HEK293 (cell line): ENCODE results near the gene ACSL4.

Source experiments
- CTCF ChIA-PET: fragments of 350-600 bp; formaldehyde crosslinking; extraction: SDS; loops from one replicate; lab custom pipeline; 2021; ENCODE audit warnings: antibody characterized with exemption; lab: Yijun Ruan, JAX
- POLR2A ChIA-PET: fragments of 300-600 bp; formaldehyde crosslinking; extraction: SDS; loops from one replicate; lab custom pipeline; 2020; ENCODE audit warnings: antibody characterized with exemption, inconsistent platforms; lab: Yijun Ruan, JAX
- H3K27ac ChIP-seq: fragments of 200-500 bp; sonication (Bioruptor generic); 2 replicates; pipeline ENCODE4 v1.5.1; 2014; ENCODE audit warnings: low read depth, low read length, control low read depth, inconsistent platforms; ENCODE audit errors: extremely low read depth
- H3K36me3 ChIP-seq, 2 experiments: fragments of 200-500 bp in 1 of 2; sonication (Bioruptor generic) in 1 of 2; 1 replicate in 1 of 2; 2 replicates in 1 of 2; pipeline ENCODE4 v1.5.1; 2014 to 2017; ENCODE audit warnings: inconsistent platforms in 2 of 2, low read length in 2 of 2; ENCODE audit not compliant: control insufficient read depth in 2 of 2, insufficient read depth in 1 of 2
- H3K4me1 ChIP-seq: fragments of 200-500 bp; sonication (Bioruptor generic); 2 replicates; pipeline ENCODE4 v1.5.1; 2014; ENCODE audit warnings: mild to moderate bottlenecking, low read length, inconsistent platforms; ENCODE audit not compliant: control insufficient read depth, insufficient read depth
- H3K4me3 ChIP-seq: 2 replicates; pipeline ENCODE4 v1.5.1; 2011; ENCODE audit warnings: low read depth, mild to moderate bottlenecking, control low read depth, low read length, moderate library complexity
- H3K9me3 ChIP-seq: fragments of 200-500 bp; sonication (Bioruptor generic); 2 replicates; pipeline ENCODE4 v1.5.1; 2014; ENCODE audit warnings: low read depth, low read length, inconsistent platforms; ENCODE audit not compliant: control insufficient read depth, insufficient read depth
- FEZF1 ChIP-seq: fragments of 450-650 bp; formaldehyde crosslinking; IDR thresholded peaks from 2 replicates; pipeline ENCODE4 v1.5.1; 2016; ENCODE audit warnings: missing biosample characterization, missing genetic modification characterization
- GFI1B ChIP-seq: fragments of 450-650 bp; formaldehyde crosslinking; IDR thresholded peaks from 2 replicates; pipeline ENCODE4 v1.5.1; 2016; ENCODE audit warnings: missing biosample characterization, missing genetic modification characterization
- GLIS1 ChIP-seq: fragments of 450-650 bp; formaldehyde crosslinking; IDR thresholded peaks from 2 replicates; pipeline ENCODE4 v1.5.1; 2016; ENCODE audit warnings: missing biosample characterization, missing genetic modification characterization
- KLF16 ChIP-seq: fragments of 450-650 bp; formaldehyde crosslinking; IDR thresholded peaks from 2 replicates; pipeline ENCODE4 v1.5.1; 2017; ENCODE audit warnings: missing biosample characterization, missing genetic modification characterization
- KLF9 ChIP-seq: fragments of 450-650 bp; formaldehyde crosslinking; IDR thresholded peaks from 2 replicates; pipeline ENCODE4 v1.5.1; 2016; ENCODE audit warnings: missing biosample characterization, missing genetic modification characterization, low read depth
- OSR2 ChIP-seq: fragments of 450-650 bp; formaldehyde crosslinking; IDR thresholded peaks from 2 replicates; pipeline ENCODE4 v1.5.1; 2016; ENCODE audit warnings: missing biosample characterization, missing genetic modification characterization
- PRDM10 ChIP-seq: fragments of 450-650 bp; formaldehyde crosslinking; IDR thresholded peaks from 2 replicates; pipeline ENCODE4 v1.5.1; 2016; ENCODE audit warnings: missing biosample characterization, missing genetic modification characterization
- SCRT1 ChIP-seq: fragments of 450-650 bp; formaldehyde crosslinking; IDR thresholded peaks from 2 replicates; pipeline ENCODE4 v1.5.1; 2016; ENCODE audit warnings: missing biosample characterization, missing genetic modification characterization, borderline replicate concordance
- SCRT2 ChIP-seq: fragments of 450-650 bp; formaldehyde crosslinking; IDR thresholded peaks from 2 replicates; pipeline ENCODE4 v1.5.1; 2016; ENCODE audit warnings: missing biosample characterization, missing genetic modification characterization
- ZBTB1 ChIP-seq: fragments of 450-650 bp; formaldehyde crosslinking; IDR thresholded peaks from 2 replicates; pipeline ENCODE4 v1.5.1; 2016; ENCODE audit warnings: missing biosample characterization, missing genetic modification characterization
- ZBTB10 ChIP-seq: fragments of 450-650 bp; formaldehyde crosslinking; IDR thresholded peaks from 2 replicates; pipeline ENCODE4 v1.5.1; 2016; ENCODE audit warnings: missing biosample characterization, missing genetic modification characterization
- ZBTB7A ChIP-seq: fragments of 450-650 bp; formaldehyde crosslinking; IDR thresholded peaks from 2 replicates; pipeline ENCODE4 v1.5.1; 2016; ENCODE audit warnings: low read depth, missing biosample characterization, missing genetic modification characterization
- ZNF114 ChIP-seq: fragments of 450-650 bp; formaldehyde crosslinking; IDR thresholded peaks from 2 replicates; pipeline ENCODE4 v1.5.0; 2017; ENCODE audit warnings: missing biosample characterization, missing genetic modification characterization
- ZNF121 ChIP-seq: fragments of 450-650 bp; formaldehyde crosslinking; IDR thresholded peaks from 2 replicates; pipeline ENCODE4 v1.5.1; 2016; ENCODE audit warnings: missing biosample characterization, missing genetic modification characterization
- ZNF335 ChIP-seq: fragments of 450-650 bp; formaldehyde crosslinking; conservative IDR thresholded peaks from 2 replicates; pipeline ENCODE4 v1.5.1; 2016; ENCODE audit warnings: missing biosample characterization, missing genetic modification characterization
- ZNF350 ChIP-seq: fragments of 450-650 bp; formaldehyde crosslinking; IDR thresholded peaks from 2 replicates; pipeline ENCODE4 v1.5.0; 2017; ENCODE audit warnings: missing biosample characterization, mild to moderate bottlenecking, missing genetic modification characterization
- ZNF366 ChIP-seq: fragments of 450-650 bp; formaldehyde crosslinking; conservative IDR thresholded peaks from 2 replicates; pipeline ENCODE4 v1.5.1; 2016; ENCODE audit warnings: missing biosample characterization, missing genetic modification characterization
- ZNF37A ChIP-seq: fragments of 450-650 bp; IDR thresholded peaks from 2 replicates; pipeline ENCODE4 v1.5.1; 2018; ENCODE audit warnings: missing biosample characterization, missing genetic modification characterization
- ZNF426 ChIP-seq: fragments of 450-650 bp; formaldehyde crosslinking; IDR thresholded peaks from 2 replicates; pipeline ENCODE4 v1.5.1; 2017; ENCODE audit warnings: missing biosample characterization, missing genetic modification characterization, mild to moderate bottlenecking, inconsistent platforms, moderate library complexity
- ZNF560 ChIP-seq: fragments of 450-650 bp; formaldehyde crosslinking; IDR thresholded peaks from 2 replicates; pipeline ENCODE4 v1.5.1; 2017; ENCODE audit warnings: missing biosample characterization, missing genetic modification characterization, borderline replicate concordance
- ZNF596 ChIP-seq: fragments of 450-650 bp; IDR thresholded peaks from 2 replicates; pipeline ENCODE4 v1.5.0; 2018; ENCODE audit warnings: missing biosample characterization, mild to moderate bottlenecking, missing genetic modification characterization, moderate library complexity
- ZNF610 ChIP-seq: fragments of 450-650 bp; formaldehyde crosslinking; IDR thresholded peaks from 2 replicates; pipeline ENCODE4 v1.5.1; 2016; ENCODE audit warnings: missing biosample characterization, missing genetic modification characterization, borderline replicate concordance
- ZSCAN4 ChIP-seq: fragments of 450-650 bp; formaldehyde crosslinking; IDR thresholded peaks from 2 replicates; pipeline ENCODE4 v1.5.1; 2017; ENCODE audit warnings: missing biosample characterization, missing genetic modification characterization
- TF ChIP-seq, protein P1 (sequence below): fragments of 450-650 bp; formaldehyde crosslinking; IDR thresholded peaks from 2 replicates; pipeline ENCODE4 v1.5.1; 2017; ENCODE audit warnings: missing biosample characterization, missing genetic modification characterization

The ACSL4 gene

DNA sequence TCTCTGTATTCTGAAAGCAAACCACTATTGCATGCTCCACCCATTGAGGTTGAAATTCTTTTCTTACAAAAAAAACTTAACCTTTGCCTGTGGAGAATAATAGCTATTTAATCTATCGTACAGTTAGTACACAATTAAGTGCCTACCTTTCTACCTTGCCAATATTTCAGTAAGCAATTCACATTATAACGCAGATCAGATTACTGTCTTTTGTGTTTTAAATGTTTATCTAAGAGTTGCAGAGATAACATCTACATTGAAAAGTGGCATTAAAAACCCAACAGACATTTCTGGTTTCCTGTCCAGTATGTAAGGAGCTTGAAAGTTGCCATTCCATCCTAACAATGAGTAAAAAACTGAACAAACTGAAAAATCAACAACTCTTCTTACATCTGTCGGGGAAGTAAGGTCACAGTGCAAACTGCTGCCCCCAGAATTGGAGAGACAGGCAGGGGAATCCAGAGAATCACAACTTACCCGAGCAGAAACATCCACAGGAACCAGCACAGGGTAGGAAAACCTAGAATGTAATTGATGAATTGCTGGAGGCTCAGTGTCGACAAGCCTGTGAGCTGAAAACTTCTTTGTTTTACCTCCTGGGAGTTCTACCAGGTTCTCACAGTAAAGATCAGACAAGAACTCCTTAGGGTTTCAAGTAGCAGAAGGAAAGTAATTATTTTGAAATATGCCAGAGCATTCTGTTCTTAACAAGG is 27.3 kb upstream of the ACSL4 start:
- peaks cover 15% of the 10 kb centered on the region for H3K4me1 ChIP-seq
- no peaks in the 10 kb centered on the region; the same call in 1 of the 2 replicates for H3K9me3 ChIP-seq
- ChIA-PET POLR2A (interaction anchor here (1.7 kb wide), 1 partner anchor 28 kb away, joined by 3 read pairs; the partner anchor contains the start of gene ACSL4), CTCF (interaction anchor here (0.6 to 1.2 kb wide), 3 partner anchors 47 to 132 kb away, joined by 3 to 5 read pairs (median 4); no protein-coding TSS in a partner anchor)
- no peak overlapping the region for H3K4me3 ChIP-seq
- TF ChIP-seq KLF9 (tag by site-specific recombination) = no peak
- TF ChIP-seq KLF16 = no peak
- TF ChIP-seq ZNF114 = no peak
- peak; percentile 20; the same call in 1 of the 2 replicates for TF ChIP-seq OSR2 (tag by site-specific recombination)
- peak; percentile 46 for TF ChIP-seq FEZF1 (tag by site-specific recombination)
- TF ChIP-seq, protein P1, sequence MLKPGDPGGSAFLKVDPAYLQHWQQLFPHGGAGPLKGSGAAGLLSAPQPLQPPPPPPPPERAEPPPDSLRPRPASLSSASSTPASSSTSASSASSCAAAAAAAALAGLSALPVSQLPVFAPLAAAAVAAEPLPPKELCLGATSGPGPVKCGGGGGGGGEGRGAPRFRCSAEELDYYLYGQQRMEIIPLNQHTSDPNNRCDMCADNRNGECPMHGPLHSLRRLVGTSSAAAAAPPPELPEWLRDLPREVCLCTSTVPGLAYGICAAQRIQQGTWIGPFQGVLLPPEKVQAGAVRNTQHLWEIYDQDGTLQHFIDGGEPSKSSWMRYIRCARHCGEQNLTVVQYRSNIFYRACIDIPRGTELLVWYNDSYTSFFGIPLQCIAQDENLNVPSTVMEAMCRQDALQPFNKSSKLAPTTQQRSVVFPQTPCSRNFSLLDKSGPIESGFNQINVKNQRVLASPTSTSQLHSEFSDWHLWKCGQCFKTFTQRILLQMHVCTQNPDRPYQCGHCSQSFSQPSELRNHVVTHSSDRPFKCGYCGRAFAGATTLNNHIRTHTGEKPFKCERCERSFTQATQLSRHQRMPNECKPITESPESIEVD = peak; percentile 30; the same call in 1 of the 2 replicates
- TF ChIP-seq ZNF426 = no peak
- no peak for TF ChIP-seq GFI1B (tag by site-specific recombination)
- TF ChIP-seq GLIS1 (tag by site-specific recombination) = 0 out of 2 replicates have a peak, but pooled peaks have one; percentile 58
- H3K36me3 ChIP-seq = no peaks in the 10 kb centered on the region
- H3K27ac ChIP-seq = peak overlapping the region; percentile 66

DNA sequence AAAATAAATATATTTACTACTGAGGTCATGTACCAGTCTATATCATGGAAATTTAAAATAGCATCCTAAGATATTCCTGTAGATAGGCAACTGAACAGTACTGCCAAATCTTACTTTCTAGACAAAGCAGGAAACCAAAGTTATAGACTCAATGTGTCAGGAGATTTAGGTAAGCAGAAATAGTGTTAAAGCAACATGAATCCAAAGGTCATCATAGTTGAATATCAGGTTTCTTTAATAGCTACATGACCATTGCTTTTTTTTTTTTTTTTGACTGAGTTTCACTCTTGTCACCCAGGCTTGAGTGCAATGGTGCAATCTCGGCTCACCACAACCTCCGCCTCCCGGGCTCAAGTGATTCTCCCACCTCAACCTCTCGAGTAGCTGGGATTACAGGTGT is 20.2 kb upstream of the ACSL4 start:
- H3K4me1 ChIP-seq = no peaks in the 10 kb centered on the region
- ChIA-PET CTCF (no interaction called here), POLR2A (interaction anchor here (0.6 kb wide), 1 partner anchor 8 kb away, joined by 3 read pairs; no protein-coding TSS in a partner anchor)
- no peak overlapping the region for H3K27ac ChIP-seq
- TF ChIP-seq ZNF366 (tag by site-specific recombination) (no peak), ZNF560 (tag by site-specific recombination) (no peak), ZBTB10 (tag by site-specific recombination) (no peak), SCRT2 (tag by site-specific recombination) (no peak), KLF9 (tag by site-specific recombination) (no peak), ZNF596 (tag by site-specific recombination) (no peak), FEZF1 (tag by site-specific recombination) (no peak), ZSCAN4 (no peak), ZNF37A (tag by site-specific recombination) (no peak), ZNF350 (tag by site-specific recombination) (no peak), ZBTB7A (tag by site-specific recombination) (no peak), ZNF121 (tag by site-specific recombination) (no peak), PRDM10 (tag by site-specific recombination) (no peak), ZNF335 (tag by site-specific recombination) (no peak), ZBTB1 (tag by site-specific recombination) (no peak), SCRT1 (no peak), ZNF610 (no peak)
- no peaks in the 10 kb centered on the region for H3K36me3 ChIP-seq
- no peak overlapping the region for H3K4me3 ChIP-seq
- H3K9me3 ChIP-seq = no peaks in the 10 kb centered on the region; the same call in 1 of the 2 replicates
